Lower lobe of right lung (tissue), 2 donors: ENCODE results near the gene IL15. TPM values are rescaled to one million over a fixed set of nuclear protein-coding genes. Genes with fewer than 3 reads are reported as not detected.
A peak's percentile ranks its signal among the peaks of the same experiment; 100 is the strongest.
"Not testable (repeated sequence)": the region's sequence is repeated elsewhere in the genome, so short reads cannot be mapped to it uniquely, and the experiment has no call there.

ENCODE experiments used
- ATAC-seq, 2 donors: fragments of 200-7000 bp; cut with Tn5 transposase; one replicate each; pipeline ENCODE4 v1.9.1; 2020 to 2022; ENCODE audit warnings: mild to moderate bottlenecking in 2 of 2, moderate library complexity in 2 of 2
- DNase-seq: peaks from one replicate; pipeline ENCODE4 v3.0.0-alpha.2; 2020
- H3K27ac ChIP-seq: fragments of 200-600 bp; one replicate; pipeline ENCODE4 v1.8.0; 2022
- H3K27me3 ChIP-seq: fragments of 200-600 bp; one replicate; pipeline ENCODE4 v1.8.0; 2022; ENCODE audit warnings: low read depth
- H3K36me3 ChIP-seq: fragments of 200-600 bp; one replicate; pipeline ENCODE4 v1.8.0; 2022; ENCODE audit warnings: mild to moderate bottlenecking
- H3K4me1 ChIP-seq: fragments of 200-600 bp; one replicate; pipeline ENCODE4 v1.8.0; 2022
- H3K4me3 ChIP-seq: fragments of 200-600 bp; one replicate; pipeline ENCODE4 v1.8.0; 2022; ENCODE audit warnings: mild to moderate bottlenecking
- H3K9me3 ChIP-seq: fragments of 200-600 bp; one replicate; pipeline ENCODE4 v1.8.0; 2022
- intact Hi-C: fragments of 100-400 bp; cut with DNase I; formaldehyde crosslinking; loops from one replicate; pipeline ENCODE4 v1.11.0; 2022
- total RNA-seq: library from RNA; stranded (reverse); fragmentation: NEBNext Ultra II Directional; extraction: Animal tissue kit (Norgen Biotek cat#: 25700); gene quantifications from one replicate; pipeline ENCODE4 v1.2.1, GENCODE V29; 2021
- TF ChIP-seq, protein P1 (sequence below): fragments of 200-600 bp; IDR thresholded peaks from one replicate; pipeline ENCODE4 v1.8.0; 2022; ENCODE audit warnings: antibody characterized with exemption, mild to moderate bottlenecking
- donor health status: DM: no; HTN: yes; CAD: no; lungs with severe emphysema.

The IL15 gene
- total RNA-seq, 1 donor from 2014 or later, result 9.7 TPM

GRCh38 chr4:141686146-141686775, 49.9 kb downstream of the IL15 start:
- Histone ChIP-seq H3K27me3 (no peaks in the 10 kb centered on the region), H3K4me3 (no peak overlapping the region), H3K4me1 (no peaks in the 10 kb centered on the region), H3K27ac (no peak overlapping the region), H3K9me3 (no peaks in the 10 kb centered on the region), H3K36me3 (no peaks in the 10 kb centered on the region)
- TF ChIP-seq, protein P1, sequence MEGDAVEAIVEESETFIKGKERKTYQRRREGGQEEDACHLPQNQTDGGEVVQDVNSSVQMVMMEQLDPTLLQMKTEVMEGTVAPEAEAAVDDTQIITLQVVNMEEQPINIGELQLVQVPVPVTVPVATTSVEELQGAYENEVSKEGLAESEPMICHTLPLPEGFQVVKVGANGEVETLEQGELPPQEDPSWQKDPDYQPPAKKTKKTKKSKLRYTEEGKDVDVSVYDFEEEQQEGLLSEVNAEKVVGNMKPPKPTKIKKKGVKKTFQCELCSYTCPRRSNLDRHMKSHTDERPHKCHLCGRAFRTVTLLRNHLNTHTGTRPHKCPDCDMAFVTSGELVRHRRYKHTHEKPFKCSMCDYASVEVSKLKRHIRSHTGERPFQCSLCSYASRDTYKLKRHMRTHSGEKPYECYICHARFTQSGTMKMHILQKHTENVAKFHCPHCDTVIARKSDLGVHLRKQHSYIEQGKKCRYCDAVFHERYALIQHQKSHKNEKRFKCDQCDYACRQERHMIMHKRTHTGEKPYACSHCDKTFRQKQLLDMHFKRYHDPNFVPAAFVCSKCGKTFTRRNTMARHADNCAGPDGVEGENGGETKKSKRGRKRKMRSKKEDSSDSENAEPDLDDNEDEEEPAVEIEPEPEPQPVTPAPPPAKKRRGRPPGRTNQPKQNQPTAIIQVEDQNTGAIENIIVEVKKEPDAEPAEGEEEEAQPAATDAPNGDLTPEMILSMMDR, result no peak
- DNase-seq (no peak), ATAC-seq (no peak)
- intact Hi-C loops, result no loop called here

DNA sequence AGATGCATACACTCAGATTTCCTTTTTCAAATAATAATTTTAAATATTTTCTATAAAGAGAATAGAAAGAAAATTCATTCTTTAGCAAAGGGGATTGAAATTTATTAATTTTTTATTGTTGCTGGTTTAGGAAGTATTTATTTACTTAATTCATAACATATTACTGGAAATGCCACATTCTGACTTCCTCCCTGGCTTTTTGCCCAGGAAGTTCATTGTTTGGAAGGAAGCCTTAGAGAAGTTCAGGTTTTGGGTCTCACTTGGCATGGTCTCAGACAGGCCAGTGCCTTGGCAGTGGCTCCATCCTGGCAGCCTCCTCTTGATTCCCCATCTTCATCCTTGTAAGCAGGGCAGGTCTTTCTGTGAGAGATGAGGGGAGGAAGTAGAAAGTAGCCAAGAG, 50.5 kb downstream of the IL15 start:
- no peaks in the 10 kb centered on the region for H3K36me3 ChIP-seq
- ATAC-seq (peak in 1 of 2 donors; percentile 29), DNase-seq (no peak)
- intact Hi-C loops, result no loop called here
- H3K4me3 ChIP-seq, result no peak overlapping the region
- H3K27ac ChIP-seq, result no peak overlapping the region
- H3K27me3 ChIP-seq, result no peaks in the 10 kb centered on the region
- no peaks in the 10 kb centered on the region for H3K9me3 ChIP-seq
- H3K4me1 ChIP-seq, result no peaks in the 10 kb centered on the region
- TF ChIP-seq, protein P1, result no peak

- H3K27ac ChIP-seq, H3K36me3 ChIP-seq, ATAC-seq, H3K9me3 ChIP-seq, H3K27me3 ChIP-seq, H3K4me1 ChIP-seq, H3K4me3 ChIP-seq, DNase-seq, intact Hi-C loops: not testable (repeated sequence)
These were observed 53.4 kb downstream of the IL15 start for GRCh38 chr4:141689726-141690296.

DNA sequence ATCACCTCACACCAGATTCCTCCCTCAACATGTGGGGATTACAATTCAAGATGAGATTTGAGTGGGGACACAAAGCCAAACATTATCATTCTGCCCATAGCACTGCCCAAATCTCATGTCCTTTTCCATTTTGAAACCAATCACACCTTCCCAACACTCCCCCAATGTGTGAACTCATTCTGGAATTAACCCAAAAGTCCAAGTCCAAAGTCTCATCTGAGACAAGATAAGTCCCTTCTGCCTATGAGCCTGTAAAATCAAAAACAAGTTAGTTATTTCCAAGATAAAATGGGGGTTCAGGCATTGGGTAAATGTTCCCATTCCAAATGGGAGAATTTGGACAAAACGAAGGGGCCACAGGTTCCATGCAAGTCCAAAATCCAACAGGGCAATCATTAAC, 54.9 kb downstream of the IL15 start:
- H3K27me3 ChIP-seq, H3K9me3 ChIP-seq, DNase-seq, intact Hi-C loops, H3K27ac ChIP-seq, H3K36me3 ChIP-seq, H3K4me1 ChIP-seq, H3K4me3 ChIP-seq, ATAC-seq: not testable (repeated sequence)

DNA sequence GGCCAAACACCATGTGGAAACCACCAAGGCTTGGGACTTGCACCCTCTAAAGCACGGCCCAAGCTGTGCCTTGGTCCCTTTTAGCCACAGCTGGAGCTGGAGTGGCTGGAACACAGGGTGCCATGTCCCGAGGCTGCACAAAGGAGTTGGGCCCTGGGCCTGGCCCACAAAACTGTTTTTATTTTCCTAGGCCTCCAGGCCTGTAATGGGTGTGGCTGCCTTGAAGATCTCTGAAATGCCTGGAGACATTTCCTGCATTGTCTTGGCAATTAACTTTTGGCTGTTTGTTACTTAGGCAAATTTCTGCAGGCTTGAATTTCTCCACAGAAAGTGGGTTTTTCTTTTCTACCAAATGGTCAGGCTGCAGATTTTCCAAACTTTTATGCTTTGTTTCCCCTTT, 55.7 kb downstream of the IL15 start:
- H3K4me3 ChIP-seq, result no peak overlapping the region

GRCh38 chr4:141697116-141697515, 60.7 kb downstream of the IL15 start:
- Histone ChIP-seq H3K9me3 (no peaks in the 10 kb centered on the region), H3K36me3 (no peaks in the 10 kb centered on the region), H3K27ac (no peak overlapping the region), H3K4me1 (no peaks in the 10 kb centered on the region), H3K27me3 (no peaks in the 10 kb centered on the region), H3K4me3 (no peak overlapping the region)
- intact Hi-C loops, result no loop called here
- ATAC-seq (no peak), DNase-seq (no peak)
- TF ChIP-seq, protein P1, result no peak

More for the DNA sequence above, 55.7 kb downstream of the IL15 start:
- Histone ChIP-seq H3K27me3 (no peaks in the 10 kb centered on the region), H3K9me3 (no peaks in the 10 kb centered on the region), H3K4me1 (no peaks in the 10 kb centered on the region), H3K36me3 (no peaks in the 10 kb centered on the region), H3K27ac (no peak overlapping the region)
- intact Hi-C loops, result no loop called here
- ATAC-seq, result no peak
- DNase-seq, result no peak
- TF ChIP-seq, protein P1, result no peak
